Activated CD8-positive, alpha-beta memory T cell treated with anti-CD3 and anti-CD28 coated beads for 36 hours (primary cell): ENCODE data around the gene MUTYH. TPM values are rescaled to one million over a fixed set of nuclear protein-coding genes. Genes with fewer than 3 reads are reported as not detected.
"Not testable (repeated sequence)": the region's sequence is repeated elsewhere in the genome, so short reads cannot be mapped to it uniquely, and the experiment has no call there.

Experiments
- CTCF ChIA-PET: fragments of 350-600 bp; sonication (Branson Sonifier 250); formaldehyde crosslinking; loops from one replicate; lab custom pipeline; 2021; ENCODE audit warnings: antibody characterized with exemption; lab: Charles Lee
- POLR2A ChIA-PET: fragments of 350-600 bp; sonication (Branson Sonifier 250); formaldehyde crosslinking; loops from one replicate; lab custom pipeline; 2021; ENCODE audit warnings: antibody characterized with exemption; lab: Charles Lee
- total RNA-seq, 2 experiments: library from RNA; stranded (reverse); gene quantifications; one replicate each; pipeline ENCODE4 v1.2.3, GENCODE V29; 2021

Gene MUTYH
- 10 to 100 TPM; 62.9 to 64.5 TPM for total RNA-seq

DNA sequence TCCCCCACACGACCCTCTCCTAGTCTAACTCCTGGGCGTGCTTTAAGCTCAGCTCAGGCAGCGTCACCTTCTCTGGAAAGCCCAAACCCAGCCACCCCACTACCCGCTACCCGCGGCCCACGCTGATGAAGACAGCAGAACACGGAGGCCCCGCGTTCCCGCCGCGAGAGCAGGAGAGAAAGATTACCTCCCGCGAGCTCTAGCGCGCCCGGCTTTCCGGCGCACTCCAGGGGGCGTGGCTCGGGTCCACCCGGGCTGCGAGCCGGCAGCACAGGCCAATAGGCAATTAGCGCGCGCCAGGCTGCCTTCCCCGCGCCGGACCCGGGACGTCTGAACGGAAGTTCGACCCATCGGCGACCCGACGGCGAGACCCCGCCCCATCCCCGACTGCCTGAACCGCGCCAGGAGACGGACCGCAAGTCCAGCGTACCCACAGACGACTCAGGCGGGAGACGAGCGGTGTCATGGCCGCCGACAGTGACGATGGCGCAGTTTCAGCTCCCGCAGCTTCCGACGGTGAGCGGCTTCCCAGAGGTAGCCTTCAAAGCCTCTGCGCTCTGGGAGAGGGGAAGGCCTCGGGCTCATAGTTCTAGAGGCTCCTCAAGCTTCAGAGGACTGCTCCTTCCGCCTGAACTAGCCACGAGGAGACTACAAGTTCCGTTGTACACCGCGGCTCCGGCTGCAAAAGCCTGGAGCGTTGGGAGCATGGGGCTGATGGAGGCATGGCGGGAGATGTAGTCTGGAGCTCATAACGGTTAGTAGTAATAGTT is at the start of gene MUTYH, which contains the start of gene TOE1:
MUTYH (minus strand) TSS at position 652 of the 770 bp plus-strand sequence. CDS start 5,935 bp downstream, outside the sequence.
TOE1 (plus strand) TSS at position 382 of the 770 bp plus-strand sequence; CDS start at position 465, 83 bp downstream.
- CTCF ChIA-PET = interaction anchor here (0.7 to 3.5 kb wide), 12 partner anchors 9 to 328 kb away, joined by 3 to 25 read pairs (median 5); partner anchors contain the start of genes HPDL, TESK2 and UROD
- POLR2A ChIA-PET = interaction anchor here (0.5 to 6.0 kb wide), 20 partner anchors 8 to 618 kb away, joined by 3 to 63 read pairs (median 5); partner anchors contain the start of genes CCDC163, EIF2B3, HECTD3 and HPDL

DNA sequence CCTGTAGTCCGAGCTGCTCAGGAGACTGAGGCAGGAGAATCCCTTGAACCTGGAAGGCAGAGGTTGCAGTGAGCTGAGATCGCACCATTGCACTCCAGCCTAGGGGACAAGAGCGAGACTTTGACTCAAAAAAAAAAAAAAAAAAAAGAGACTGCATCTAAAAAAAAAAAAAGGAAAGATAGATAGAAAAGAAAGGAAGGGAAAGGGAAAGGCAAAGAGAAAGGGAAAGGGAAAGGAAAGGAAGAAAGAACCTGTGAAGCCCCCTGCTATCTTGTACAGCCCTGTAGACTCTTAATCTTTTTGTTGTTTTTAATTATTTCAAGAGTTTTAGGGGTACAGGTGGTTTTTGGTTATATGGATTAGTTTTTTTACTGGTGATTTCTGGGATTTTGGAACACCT is 46.0 kb upstream of the MUTYH start:
- POLR2A ChIA-PET = no interaction called here
- CTCF ChIA-PET = no interaction called here

DNA sequence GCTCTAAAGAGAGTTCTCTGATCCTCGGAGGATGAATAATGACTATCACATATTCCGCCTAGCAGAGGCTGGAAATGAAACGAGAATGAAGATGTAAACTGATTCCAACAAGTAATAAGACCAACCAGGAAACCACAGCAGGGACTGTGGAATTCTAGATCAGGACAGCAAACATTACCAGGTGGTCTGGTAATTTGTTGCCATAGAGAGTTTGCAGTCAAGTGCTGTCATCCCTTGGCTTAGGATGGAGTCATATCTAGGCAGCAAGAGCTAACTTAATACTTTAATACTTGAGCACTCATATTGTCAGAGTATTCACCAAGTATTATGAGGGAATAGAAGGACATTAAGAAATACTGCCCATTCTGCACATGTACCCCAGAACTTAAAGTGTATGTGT is 45.1 kb upstream of the MUTYH start:
- POLR2A ChIA-PET = no interaction called here
- CTCF ChIA-PET = no interaction called here

DNA sequence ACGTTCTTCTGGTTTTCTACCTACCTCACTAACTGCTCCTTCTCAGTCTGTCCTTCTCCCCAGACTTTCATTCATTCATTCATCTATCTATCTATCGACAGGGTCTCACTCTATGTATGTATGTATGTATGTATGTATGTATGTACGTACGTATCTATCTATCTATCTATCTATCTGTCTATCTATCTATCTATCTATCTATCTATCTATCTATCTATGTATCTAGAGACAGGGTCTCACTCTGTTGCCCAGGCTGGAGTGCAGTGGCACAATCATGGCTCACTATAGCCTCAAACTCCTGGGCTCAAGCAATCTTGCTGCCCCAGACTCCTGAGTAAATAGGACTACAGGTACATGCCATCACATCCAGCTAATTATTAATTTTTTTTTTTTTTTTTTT is 44.0 kb upstream of the MUTYH start:
- POLR2A ChIA-PET, CTCF ChIA-PET: not testable (repeated sequence)

DNA sequence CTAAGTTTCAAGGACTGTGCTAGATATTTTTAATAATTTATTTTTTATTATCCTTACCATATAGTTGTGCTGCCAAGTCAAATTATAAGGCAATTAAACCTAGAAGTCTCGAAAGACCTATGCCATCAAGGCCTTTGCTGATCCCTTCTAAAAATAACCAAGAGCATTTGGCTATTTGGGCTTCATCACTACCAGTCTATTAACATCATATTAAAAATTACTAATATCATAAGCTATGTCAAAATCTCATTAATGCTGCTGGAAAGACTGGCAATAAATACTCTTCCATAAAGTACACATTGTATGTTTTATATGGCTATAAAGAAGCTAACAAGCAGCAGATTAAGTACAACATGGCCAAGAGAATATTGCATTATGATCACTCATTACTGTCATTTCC is 43.0 kb upstream of the MUTYH start:
- POLR2A ChIA-PET = no interaction called here
- CTCF ChIA-PET = no interaction called here

DNA sequence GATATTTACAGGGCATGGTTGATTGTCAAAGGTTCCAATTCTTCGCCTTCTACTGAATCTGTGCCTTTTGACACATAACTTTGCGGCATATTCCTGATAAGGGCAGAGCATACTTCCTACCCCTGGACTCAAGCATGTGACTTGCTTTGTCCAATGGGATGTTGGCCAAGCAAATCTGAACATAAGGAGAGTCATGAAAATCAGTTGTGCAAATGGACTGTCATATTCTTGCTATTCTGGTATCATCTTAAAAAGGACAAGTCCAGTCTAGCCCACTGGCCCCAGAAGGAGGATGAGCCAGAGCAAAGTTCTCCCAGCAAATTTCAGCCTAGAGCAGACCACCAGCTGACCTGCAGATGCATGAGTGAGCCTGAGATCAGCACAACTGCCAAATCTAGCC is 41.0 kb upstream of the MUTYH start:
- CTCF ChIA-PET = interaction anchor here (0.7 kb wide), 1 partner anchor 46 kb away, joined by 3 read pairs; no protein-coding TSS in a partner anchor
- POLR2A ChIA-PET = no interaction called here

DNA sequence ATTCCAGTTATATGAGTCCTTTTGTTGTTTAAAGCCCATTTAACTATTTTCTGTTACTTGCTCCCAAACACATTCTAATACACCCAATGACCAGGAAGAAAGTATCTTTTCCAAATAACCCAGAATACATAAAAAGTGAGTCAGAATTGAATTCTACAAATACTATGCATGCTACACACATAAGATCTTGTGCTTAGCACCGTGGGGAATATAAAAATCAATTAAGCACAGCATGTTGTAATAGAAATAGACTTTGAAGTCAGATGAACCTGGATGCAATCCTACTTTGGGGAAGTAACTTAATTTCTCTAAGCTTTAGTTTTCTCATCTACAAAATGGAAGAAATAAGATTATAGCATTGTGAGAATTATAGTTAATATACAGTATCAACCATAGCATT is 40.5 kb upstream of the MUTYH start:
- ChIA-PET CTCF (interaction anchor here (0.9 kb wide), 1 partner anchor 11 kb away, joined by 3 read pairs; no protein-coding TSS in a partner anchor), POLR2A (no interaction called here)

DNA sequence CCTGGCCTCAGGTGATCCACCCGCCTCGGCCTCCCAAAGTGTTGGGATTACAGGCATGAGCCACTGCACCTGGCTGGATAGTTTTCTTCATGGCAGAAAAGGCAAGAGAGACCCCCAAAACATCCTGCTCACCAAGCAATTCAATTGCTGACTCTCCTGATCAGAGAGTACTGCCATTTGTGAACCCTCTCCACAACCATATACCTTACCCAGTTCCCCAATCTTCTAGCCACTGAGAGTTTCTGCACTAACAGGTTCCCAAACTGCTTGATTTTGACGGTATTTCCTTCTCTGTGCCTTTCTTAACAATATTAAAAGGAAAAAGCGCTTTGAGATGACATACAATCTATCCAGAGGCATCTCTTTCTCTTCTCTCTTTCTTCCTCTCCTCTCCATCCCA is 39.9 kb upstream of the MUTYH start:
- ChIA-PET POLR2A (no interaction called here), CTCF (interaction anchor here (0.9 kb wide), 1 partner anchor 11 kb away, joined by 3 read pairs; no protein-coding TSS in a partner anchor)

DNA sequence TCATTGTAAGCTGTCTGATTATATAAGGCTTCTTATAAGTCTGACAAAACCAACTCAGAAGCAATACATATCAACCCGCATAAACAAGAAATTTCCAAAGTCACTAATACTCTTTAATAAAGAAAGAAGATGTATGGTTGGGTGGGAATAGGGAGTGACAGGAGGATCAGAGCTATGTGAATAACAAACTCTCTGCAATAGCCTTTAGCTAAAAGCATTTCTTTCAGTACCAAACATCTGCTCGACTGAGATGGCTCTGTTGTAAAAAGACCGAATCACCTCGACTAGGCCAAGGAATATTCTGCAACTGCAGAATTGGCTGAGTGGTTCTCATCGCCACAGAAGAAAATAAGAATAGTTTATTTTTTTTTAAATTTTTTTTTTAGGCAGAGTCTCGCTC is 39.3 kb upstream of the MUTYH start:
- ChIA-PET POLR2A (no interaction called here), CTCF (no interaction called here)

DNA sequence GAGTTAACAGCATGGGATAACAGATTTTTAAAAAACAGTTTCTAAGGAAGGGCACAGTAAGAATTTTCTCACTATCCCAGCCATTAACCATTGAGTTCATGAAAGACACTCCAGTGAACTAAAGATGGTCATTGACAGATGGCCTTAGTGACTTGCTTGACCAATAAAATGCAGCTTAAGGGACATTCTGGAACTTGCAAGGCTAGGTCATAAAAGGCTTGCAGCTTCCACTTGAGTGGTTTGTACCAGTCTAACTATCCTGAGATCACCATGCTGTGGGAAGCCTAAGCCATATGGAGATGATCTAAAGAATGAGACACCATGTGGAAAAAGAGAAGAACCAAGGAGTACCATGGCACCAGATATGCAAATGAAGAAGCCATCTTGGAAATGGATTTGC is 37.9 kb upstream of the MUTYH start:
- ChIA-PET CTCF (interaction anchor here (1.3 kb wide), 1 partner anchor 19 kb away, joined by 4 read pairs; no protein-coding TSS in a partner anchor), POLR2A (interaction anchor here (0.6 kb wide), 1 partner anchor 153 kb away, joined by 5 read pairs; no protein-coding TSS in a partner anchor)

DNA sequence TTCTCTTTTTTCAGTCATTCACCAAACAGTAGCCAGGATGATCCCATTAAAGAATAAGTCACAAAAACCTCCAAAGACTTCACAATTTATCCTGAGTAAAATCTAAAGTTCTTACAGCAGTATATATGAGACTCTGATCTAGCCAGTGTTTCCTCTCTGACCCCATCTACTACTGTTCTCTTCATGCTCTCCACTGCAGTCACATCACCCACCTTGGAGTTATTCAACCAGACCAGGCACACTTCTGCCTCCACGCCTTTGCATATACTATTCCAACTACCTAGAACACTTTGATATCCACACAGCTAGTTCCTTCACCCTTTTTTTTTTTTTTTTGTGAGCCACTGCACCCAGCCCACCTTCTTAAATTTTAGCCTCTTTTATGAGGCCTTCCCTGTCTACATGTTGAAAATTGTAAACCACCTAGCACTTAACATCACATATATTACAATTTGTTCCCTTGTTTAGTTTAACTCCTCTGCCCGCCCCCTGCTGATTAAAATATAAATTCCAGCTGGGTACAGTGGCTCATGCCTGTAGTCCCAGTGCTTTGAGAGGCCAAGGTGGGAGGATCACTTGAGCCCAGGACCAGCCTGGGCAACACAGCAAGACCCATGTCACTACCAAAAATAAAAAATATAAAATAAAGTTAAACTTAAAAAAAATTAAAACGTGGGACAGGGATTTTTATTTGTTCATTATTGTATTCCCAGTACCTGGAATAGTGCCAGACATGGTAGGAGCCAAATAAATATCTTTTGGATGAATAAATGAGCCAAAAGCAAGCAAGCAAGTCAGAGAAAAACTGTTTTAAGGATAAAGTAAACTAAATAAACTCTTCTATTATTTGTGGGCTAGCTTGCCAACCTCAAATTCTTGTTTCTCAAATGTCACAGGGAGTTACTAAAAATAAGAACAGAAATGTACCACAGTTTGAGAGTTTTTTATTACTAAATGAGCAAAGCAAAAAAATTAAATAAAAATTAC is 35.2 kb upstream of the MUTYH start:
- CTCF ChIA-PET = interaction anchor here (1.1 kb wide), 1 partner anchor 15 kb away, joined by 4 read pairs; no protein-coding TSS in a partner anchor
- POLR2A ChIA-PET = no interaction called here

DNA sequence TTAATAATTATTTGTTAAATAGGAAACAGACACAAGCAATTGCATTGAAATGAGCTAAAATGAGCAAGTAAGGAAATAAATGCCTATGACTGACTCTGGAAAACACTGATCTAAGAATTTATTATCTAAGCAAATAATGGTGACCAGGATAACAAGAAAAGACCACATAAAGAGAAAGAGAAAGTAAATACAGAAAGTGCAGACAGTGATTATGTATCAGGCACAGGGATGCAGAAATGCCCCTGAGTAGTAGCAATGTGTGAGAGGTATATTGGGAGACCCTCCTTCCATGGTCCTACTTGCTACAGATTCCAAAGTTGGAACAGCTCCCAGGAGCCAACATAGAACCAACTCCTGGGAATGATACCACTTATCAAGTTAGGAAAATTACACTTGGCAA is 33.3 kb upstream of the MUTYH start:
- CTCF ChIA-PET = no interaction called here

DNA sequence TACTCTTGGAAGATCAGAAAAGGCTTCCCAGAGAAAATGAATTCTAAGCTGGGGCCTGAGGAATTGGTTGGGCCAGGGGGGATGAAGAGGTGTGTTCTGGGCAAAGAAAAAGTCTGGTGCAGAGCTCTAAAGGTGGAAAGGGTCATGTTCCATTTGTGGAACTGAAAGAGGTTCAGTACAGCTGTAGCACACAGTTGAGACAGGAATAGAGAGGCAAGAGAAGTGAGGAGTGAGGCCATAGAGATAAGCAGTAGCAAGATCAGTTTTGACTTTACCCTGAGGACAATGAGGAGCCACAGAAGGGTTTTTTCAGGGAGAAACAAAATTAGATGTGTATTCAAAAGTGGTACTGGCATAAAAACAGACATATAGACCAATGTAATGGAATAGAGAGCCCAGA is 30.3 kb upstream of the MUTYH start:
- ChIA-PET POLR2A (no interaction called here), CTCF (no interaction called here)

More for the DNA sequence above, 33.3 kb upstream of the MUTYH start:
- POLR2A ChIA-PET = no interaction called here

DNA sequence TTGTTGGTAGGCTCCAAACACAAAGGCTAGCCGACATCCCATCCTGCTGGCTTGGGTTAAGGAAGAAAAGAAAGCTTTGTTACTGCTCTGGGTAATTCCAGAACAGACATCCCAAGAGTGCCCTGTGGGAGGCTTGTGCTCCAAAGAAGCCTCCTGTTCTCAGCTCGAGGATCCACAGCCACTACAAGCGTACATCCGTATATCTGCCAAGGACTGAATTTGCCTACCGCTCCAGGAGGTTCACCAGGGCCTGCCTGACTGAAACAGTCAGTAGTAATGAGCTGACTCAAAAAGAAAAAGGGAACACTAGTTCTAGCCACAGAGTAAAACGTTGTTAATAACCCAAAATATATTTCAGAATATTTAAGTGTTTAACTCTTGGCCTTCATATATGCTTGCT is 24.8 kb upstream of the MUTYH start:
- ChIA-PET CTCF (interaction anchor here (0.6 to 2.0 kb wide), 4 partner anchors 29 to 136 kb away, joined by 3 to 7 read pairs (median 4); no protein-coding TSS in a partner anchor), POLR2A (no interaction called here)

DNA sequence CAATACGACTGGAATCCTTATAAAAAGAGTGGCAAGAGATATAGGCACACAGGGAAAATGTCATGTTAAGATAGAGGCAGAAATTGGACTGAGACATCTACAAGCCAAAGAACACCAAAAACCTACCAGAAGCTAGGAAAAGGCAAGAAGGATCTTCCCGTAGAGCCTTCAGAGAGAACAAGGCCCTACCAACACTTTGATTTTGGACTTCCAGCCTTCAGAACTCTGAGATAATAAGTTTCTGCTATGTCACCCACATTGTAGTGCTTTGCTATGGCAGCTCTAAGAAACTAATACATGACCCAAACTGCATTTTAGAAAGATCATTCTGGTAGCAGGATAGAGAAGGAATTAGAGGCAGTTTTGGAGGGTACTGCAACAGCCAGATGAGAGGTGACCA is 24.1 kb upstream of the MUTYH start:
- POLR2A ChIA-PET = no interaction called here
- CTCF ChIA-PET = interaction anchor here (2.0 kb wide), 1 partner anchor 129 kb away, joined by 7 read pairs; no protein-coding TSS in a partner anchor

DNA sequence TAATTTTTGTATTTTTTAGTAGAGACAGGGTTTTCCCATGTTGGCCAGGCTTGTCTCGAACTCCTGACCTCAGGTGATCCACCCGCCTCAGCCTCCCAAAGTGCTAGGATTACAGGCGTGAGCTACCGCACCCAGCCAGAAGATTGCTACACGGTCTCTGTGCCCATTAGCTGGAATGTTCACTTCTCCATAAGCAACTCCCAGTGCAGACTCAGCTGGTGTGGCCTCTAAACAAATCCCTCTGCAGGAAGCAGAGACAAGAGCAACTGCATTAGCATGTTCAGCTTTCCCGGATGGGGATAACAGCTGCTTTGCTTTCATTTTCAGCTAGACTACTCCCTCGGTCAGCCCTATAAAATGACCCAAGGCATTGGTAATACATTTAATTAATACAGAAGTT is 20.7 kb upstream of the MUTYH start:
- CTCF ChIA-PET = interaction anchor here (0.6 to 3.1 kb wide), 3 partner anchors 60 to 131 kb away, joined by 3 to 41 read pairs (median 3); partner anchors contain the start of gene TESK2
- POLR2A ChIA-PET = not testable (repeated sequence)

DNA sequence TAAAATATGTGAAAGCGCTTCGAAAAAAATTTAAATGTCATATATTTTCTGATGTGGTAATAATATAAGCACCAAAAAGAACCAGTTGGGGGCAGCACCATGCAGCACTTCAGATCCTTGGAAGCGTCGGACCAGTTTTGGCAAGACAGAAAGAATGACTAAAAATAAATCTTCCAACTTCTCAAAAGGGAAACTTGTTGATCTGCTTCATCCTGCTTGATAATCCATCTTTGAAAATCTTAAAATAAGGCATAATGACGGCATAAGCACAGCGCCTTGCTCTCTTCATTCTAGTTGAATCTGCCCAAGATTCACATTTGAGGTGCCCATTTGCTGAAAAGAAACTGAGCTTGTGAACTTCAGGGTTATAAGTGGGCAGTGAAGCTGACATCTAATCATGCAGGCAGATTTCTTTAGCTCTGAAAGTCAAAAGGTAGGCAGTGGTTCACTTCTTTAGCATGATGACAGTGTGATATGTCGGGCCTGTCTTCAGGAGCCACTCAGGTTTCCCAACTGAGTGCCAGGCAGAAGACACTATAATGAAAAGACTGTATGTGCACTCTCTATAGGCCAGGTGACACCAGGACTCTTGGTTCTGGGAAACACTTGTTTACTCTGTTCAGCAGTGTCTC is 19.8 kb upstream of the MUTYH start:
- POLR2A ChIA-PET = no interaction called here
- CTCF ChIA-PET = interaction anchor here (0.6 to 3.1 kb wide), 7 partner anchors 9 to 139 kb away, joined by 3 to 41 read pairs (median 4); partner anchors contain the start of genes CCDC163 and TESK2

DNA sequence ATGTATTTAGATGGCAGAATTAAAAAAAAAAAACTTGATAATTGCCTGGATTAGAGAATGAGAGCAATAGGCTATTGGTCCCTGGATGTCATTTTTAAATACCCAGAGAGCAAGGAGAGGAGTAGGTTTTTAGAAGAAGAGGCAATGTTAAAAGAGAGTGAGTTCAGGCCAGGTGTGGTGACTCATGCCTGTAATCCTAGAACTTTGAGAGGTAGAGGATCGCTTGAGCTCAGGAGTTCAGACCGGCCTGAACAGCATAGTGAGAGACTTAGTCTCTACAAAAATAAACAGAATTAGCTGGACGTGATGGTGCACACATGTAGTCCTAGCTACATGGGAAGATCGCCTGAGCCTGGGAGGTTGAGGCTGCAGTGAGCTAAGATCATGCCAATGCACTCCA is 15.9 kb upstream of the MUTYH start:
- POLR2A ChIA-PET = no interaction called here

More for the DNA sequence above, 15.9 kb upstream of the MUTYH start:
- CTCF ChIA-PET = interaction anchor here (3.7 kb wide), 1 partner anchor 138 kb away, joined by 22 read pairs; no protein-coding TSS in a partner anchor
